Smooth muscle cell (in vitro differentiated cells): ENCODE data around the gene CAVIN1. TPM values are rescaled to one million over a fixed set of nuclear protein-coding genes. Genes with fewer than 3 reads are reported as not detected.
"Not testable (repeated sequence)": the region's sequence is repeated elsewhere in the genome, so short reads cannot be mapped to it uniquely, and the experiment has no call there.

Source experiments
- DNase-seq: peaks from one replicate; lab custom pipeline; 2025; ENCODE audit not compliant: unreplicated experiment; lab: John Stamatoyannopoulos, UW
- H2AFZ ChIP-seq: fragments of 200-600 bp; sonication (generic); 2 replicates; pipeline ENCODE4 v1.6.0; 2016; ENCODE audit warnings: antibody characterized with exemption, low read depth, mild to moderate bottlenecking
- H3F3A ChIP-seq: fragments of 200-600 bp; sonication (generic); 2 replicates; pipeline ENCODE4 v1.6.0; 2017; ENCODE audit warnings: antibody characterized with exemption, low read depth
- H3K27ac ChIP-seq: fragments of 200-600 bp; sonication (generic); 2 replicates; pipeline ENCODE4 v1.5.1; 2016; ENCODE audit warnings: low read depth, mild to moderate bottlenecking
- H3K27me3 ChIP-seq: fragments of 200-600 bp; sonication (generic); 2 replicates; pipeline ENCODE4 v1.6.1; 2016; ENCODE audit warnings: low read depth, mild to moderate bottlenecking
- H3K36me3 ChIP-seq: fragments of 200-600 bp; sonication (generic); 2 replicates; pipeline ENCODE4 v1.5.1; 2016; ENCODE audit warnings: low read depth
- H3K4me1 ChIP-seq: fragments of 200-600 bp; sonication (generic); 2 replicates; pipeline ENCODE4 v1.5.1; 2016; ENCODE audit warnings: low read depth
- H3K4me2 ChIP-seq: fragments of 200-600 bp; sonication (generic); 2 replicates; pipeline ENCODE4 v1.6.0; 2016; ENCODE audit warnings: mild to moderate bottlenecking
- H3K4me3 ChIP-seq: fragments of 200-600 bp; sonication (generic); 2 replicates; pipeline ENCODE4 v1.5.1; 2016; ENCODE audit warnings: mild to moderate bottlenecking
- H3K79me2 ChIP-seq: fragments of 200-600 bp; sonication (generic); 2 replicates; pipeline ENCODE4 v1.6.0; 2016; ENCODE audit warnings: low read depth, mild to moderate bottlenecking
- H3K9ac ChIP-seq: fragments of 200-600 bp; sonication (generic); 2 replicates; pipeline ENCODE4 v1.6.0; 2016; ENCODE audit warnings: low read depth
- H3K9me3 ChIP-seq: fragments of 200-600 bp; sonication (generic); replicated peaks from 2 replicates; pipeline ENCODE4 v1.5.1; 2016; ENCODE audit warnings: low read depth
- H4K20me1 ChIP-seq: fragments of 200-600 bp; sonication (generic); 2 replicates; pipeline ENCODE4 v1.6.0; 2016; ENCODE audit warnings: low read depth
- WGBS: methylation state at CpG from one replicate; pipeline ENCODE4 v1.1.7; 2016; ENCODE audit warnings: low lambda C conversion rate; 5-methylcytosine and 5-hydroxymethylcytosine counted together
- polyA plus RNA-seq: library from polyadenylated mRNA; unstranded; fragments of >200 nt; fragmentation: Nextera tagmentation; extraction: Ambion mirVana; gene quantifications from 2 replicates; pipeline ENCODE4 v1.2.1, GENCODE V29; 2016
- total RNA-seq: library from RNA; depleted of rRNA; stranded (reverse); fragments of >200 nt; gene quantifications from 2 replicates; pipeline ENCODE4 v1.2.3, GENCODE V29; 2014
- TF ChIP-seq, protein P1 (sequence below): fragments of 200-600 bp; sonication (generic); IDR thresholded peaks from 2 replicates; pipeline ENCODE4 v1.5.1; 2017; ENCODE audit warnings: borderline replicate concordance, mild to moderate bottlenecking, antibody characterized with exemption; ENCODE audit not compliant: insufficient read depth, poor library complexity, severe bottlenecking

Gene CAVIN1
- total and polyA plus RNA-seq, 2 experiments from 2014 or later, result 116 to 255 TPM

DNA sequence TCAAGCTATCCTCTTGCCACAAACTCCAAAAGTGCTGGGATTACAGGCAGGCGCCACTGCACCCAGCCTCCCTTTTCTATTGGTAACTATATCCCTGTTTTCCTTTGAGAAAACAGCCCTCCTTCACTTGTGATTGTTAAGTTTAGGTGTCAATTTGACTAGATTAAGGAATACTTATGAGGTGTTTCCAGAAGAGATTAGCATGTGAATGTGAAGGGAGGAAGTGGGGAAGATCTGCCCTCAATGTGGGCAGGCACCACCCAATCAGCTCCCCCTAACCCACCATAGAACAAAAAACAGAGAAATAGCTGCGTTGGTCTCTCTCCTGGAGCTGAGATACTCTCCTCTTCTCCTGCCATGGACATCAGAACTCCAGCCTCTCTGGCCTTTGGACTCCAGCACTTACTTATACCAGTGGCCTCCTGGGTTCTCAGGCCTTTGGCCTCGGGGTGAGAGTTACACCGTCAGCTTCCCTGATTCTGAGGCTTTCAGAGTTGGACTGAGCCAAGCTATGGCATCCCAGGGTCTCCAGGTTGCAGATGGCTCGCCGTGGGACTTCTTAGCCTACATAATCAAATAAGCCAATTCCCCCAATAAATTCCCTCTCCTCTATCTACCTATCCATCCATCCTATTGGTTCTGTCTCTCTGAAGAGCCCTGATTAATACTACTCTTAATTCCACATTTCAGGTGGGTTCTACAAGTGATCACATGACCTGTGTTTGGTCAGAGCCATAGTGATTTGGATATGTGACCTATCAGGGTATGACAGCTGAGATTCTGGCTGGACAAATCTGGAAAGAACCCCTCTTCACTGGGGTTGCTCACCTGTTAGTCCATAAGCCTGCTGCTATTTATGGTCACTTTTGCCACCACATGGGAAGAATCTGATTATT, 22.9 kb downstream of the CAVIN1 start:
- no peak overlapping the region for H3K4me2 ChIP-seq
- no peaks in the 10 kb centered on the region for H3K36me3 ChIP-seq
- H3K4me3 ChIP-seq, result no peak overlapping the region
- TF ChIP-seq, protein P1, sequence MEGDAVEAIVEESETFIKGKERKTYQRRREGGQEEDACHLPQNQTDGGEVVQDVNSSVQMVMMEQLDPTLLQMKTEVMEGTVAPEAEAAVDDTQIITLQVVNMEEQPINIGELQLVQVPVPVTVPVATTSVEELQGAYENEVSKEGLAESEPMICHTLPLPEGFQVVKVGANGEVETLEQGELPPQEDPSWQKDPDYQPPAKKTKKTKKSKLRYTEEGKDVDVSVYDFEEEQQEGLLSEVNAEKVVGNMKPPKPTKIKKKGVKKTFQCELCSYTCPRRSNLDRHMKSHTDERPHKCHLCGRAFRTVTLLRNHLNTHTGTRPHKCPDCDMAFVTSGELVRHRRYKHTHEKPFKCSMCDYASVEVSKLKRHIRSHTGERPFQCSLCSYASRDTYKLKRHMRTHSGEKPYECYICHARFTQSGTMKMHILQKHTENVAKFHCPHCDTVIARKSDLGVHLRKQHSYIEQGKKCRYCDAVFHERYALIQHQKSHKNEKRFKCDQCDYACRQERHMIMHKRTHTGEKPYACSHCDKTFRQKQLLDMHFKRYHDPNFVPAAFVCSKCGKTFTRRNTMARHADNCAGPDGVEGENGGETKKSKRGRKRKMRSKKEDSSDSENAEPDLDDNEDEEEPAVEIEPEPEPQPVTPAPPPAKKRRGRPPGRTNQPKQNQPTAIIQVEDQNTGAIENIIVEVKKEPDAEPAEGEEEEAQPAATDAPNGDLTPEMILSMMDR, result no peak
- no peaks in the 10 kb centered on the region for H3K27me3 ChIP-seq
- H3K27ac ChIP-seq, result no peak overlapping the region
- 72% methylated on average over 6 of the region's 6 CpGs for WGBS
- peaks cover 46% of the 10 kb centered on the region for H4K20me1 ChIP-seq
- H3F3A ChIP-seq, result peaks cover 22% of the 10 kb centered on the region
- peaks cover 13% of the 10 kb centered on the region for H3K4me1 ChIP-seq
- no peak for DNase-seq
- no peak overlapping the region for H3K9ac ChIP-seq
- no peaks in the 10 kb centered on the region for H3K9me3 ChIP-seq
- H2AFZ ChIP-seq, result no peak overlapping the region
- H3K79me2 ChIP-seq, result peaks cover 7% of the 10 kb centered on the region

DNA sequence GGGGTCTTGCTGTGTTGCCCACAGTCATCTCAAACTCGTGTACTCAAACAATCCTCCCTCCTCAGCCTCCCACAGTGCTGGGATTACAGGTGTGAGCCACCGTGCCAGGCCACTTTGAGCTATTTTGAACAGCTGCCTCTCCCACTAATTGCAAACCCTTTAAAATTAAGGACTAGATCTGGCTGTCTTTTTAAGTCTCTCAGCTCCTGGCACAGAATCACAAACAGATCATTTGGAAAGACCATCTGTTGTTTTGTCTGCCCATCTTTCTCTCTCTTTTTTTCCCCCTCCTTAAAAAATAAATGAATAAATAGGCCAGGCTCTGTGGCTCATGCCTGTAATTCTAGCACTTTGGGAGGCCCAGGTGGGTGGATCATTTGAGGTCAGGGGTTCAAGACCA, 23.9 kb downstream of the CAVIN1 start:
- DNase-seq, result no peak

DNA sequence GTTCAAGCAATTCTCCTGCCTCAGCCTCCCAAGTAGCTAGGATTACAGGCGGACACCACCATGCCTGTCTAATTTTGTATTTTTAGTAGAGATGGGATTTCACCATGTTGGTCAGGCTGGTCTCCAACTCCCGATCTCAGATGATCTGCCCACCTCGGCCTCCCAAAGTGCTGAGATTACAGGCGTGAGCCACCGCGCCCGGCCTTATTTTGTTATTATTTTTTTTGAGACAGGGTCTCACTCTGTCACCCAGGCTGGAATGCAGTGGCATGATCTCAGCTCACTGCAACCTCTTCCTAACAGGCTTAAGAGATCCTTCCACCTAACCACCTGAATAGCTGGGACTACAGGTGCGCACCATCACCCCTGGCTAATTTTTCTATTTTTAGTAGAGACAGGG, 27.5 kb downstream of the CAVIN1 start:
- H3K36me3 ChIP-seq, H3K79me2 ChIP-seq, H3K27ac ChIP-seq, H3K4me2 ChIP-seq, H2AFZ ChIP-seq, H3K4me1 ChIP-seq, H3K9ac ChIP-seq, H3K4me3 ChIP-seq, H3K9me3 ChIP-seq, DNase-seq, H3K27me3 ChIP-seq: not testable (repeated sequence)
- Histone ChIP-seq H4K20me1 (peaks cover 10% of the 10 kb centered on the region), H3F3A (peaks cover 15% of the 10 kb centered on the region)
- WGBS, result 99% methylated on average over 8 of the region's 8 CpGs

More for the DNA sequence above, 23.9 kb downstream of the CAVIN1 start:
- H2AFZ ChIP-seq, result no peak overlapping the region
- H3F3A ChIP-seq, result peaks cover 22% of the 10 kb centered on the region
- TF ChIP-seq, protein P1, result no peak
- no peaks in the 10 kb centered on the region for H3K36me3 ChIP-seq
- no peak overlapping the region for H3K4me3 ChIP-seq
- H3K9ac ChIP-seq, result no peak overlapping the region
- no peak overlapping the region for H3K4me2 ChIP-seq
- H3K79me2 ChIP-seq, result peaks cover 4% of the 10 kb centered on the region
- H3K4me1 ChIP-seq, result peaks cover 13% of the 10 kb centered on the region
- no peaks in the 10 kb centered on the region for H3K27me3 ChIP-seq
- H3K9me3 ChIP-seq, result no peaks in the 10 kb centered on the region
- H3K27ac ChIP-seq, result peak overlapping the region; percentile 73
- peaks cover 35% of the 10 kb centered on the region for H4K20me1 ChIP-seq
- 67% methylated on average over 2 of the region's 2 CpGs for WGBS

DNA sequence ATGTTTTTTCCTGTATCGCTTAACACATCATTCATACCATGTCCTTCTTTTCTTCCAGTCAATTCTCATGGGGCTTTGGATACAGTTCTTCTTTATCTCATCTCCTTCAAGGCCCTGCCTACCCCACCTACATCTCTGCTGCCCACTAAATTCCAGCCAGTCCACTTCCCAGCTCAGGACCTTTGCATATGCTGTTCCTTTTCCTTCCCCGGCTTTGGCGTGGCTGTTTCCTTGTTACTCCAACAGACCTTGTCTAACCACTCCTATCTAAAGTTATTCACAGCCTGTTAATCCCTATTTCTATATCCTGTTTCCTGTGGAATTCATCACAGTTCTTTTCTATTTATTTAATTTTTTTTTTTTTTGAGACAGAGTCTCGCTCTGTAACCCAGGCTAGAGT, 28.2 kb downstream of the CAVIN1 start:
- no peak overlapping the region for H3K4me3 ChIP-seq
- peaks cover 15% of the 10 kb centered on the region for H3F3A ChIP-seq
- H2AFZ ChIP-seq, result no peak overlapping the region
- no peak overlapping the region for H3K27ac ChIP-seq
- TF ChIP-seq, protein P1, result no peak
- no peaks in the 10 kb centered on the region for H3K4me1 ChIP-seq
- no peak for DNase-seq
- no peaks in the 10 kb centered on the region for H3K36me3 ChIP-seq
- no peak overlapping the region for H3K4me2 ChIP-seq
- H3K9ac ChIP-seq, result no peak overlapping the region
- no peaks in the 10 kb centered on the region for H3K9me3 ChIP-seq
- H3K79me2 ChIP-seq, result no peaks in the 10 kb centered on the region
- H3K27me3 ChIP-seq, result no peaks in the 10 kb centered on the region
- 88% methylated on average over 4 of the region's 4 CpGs for WGBS
- peaks cover 10% of the 10 kb centered on the region for H4K20me1 ChIP-seq
